GM21423 (cell line): ENCODE results near the gene GLP1R.
"Not testable (repeated sequence)": the region's sequence is repeated elsewhere in the genome, so short reads cannot be mapped to it uniquely, and the experiment has no call there.

Source experiments
- ATAC-seq: cut with Tn5 transposase; IDR thresholded peaks from one replicate; pipeline ENCODE4 v1.9.1; 2021; ENCODE audit warnings: mild to moderate bottlenecking, moderate library complexity; ENCODE audit not compliant: unreplicated experiment

The GLP1R gene

GRCh38 chr6:39118921-39119320, 70.3 kb downstream of the GLP1R start:
- ATAC-seq = no peak

- no peak for ATAC-seq
Observed at GRCh38 chr6:39124114-39124513, 75.5 kb downstream of the GLP1R start.

- ATAC-seq = no peak
Observed at GRCh38 chr6:39128106-39128505, 79.5 kb downstream of the GLP1R start.

- no peak for ATAC-seq
Observed at GRCh38 chr6:39128832-39129231, 80.3 kb downstream of the GLP1R start.

GRCh38 chr6:39130691-39131090, 82.1 kb downstream of the GLP1R start:
- no peak for ATAC-seq

- ATAC-seq = not testable (repeated sequence)
Observed at GRCh38 chr6:39134761-39135160, 86.2 kb downstream of the GLP1R start.

GRCh38 chr6:39136207-39136606, 87.6 kb downstream of the GLP1R start:
- ATAC-seq = not testable (repeated sequence)

GRCh38 chr6:39137245-39137644, 88.7 kb downstream of the GLP1R start:
- ATAC-seq = no peak
